Activated B cell treated with CpG ODN at 0.5 μM for 24 hours (primary cell): ENCODE data around the gene AUP1. TPM values are rescaled to one million over a fixed set of nuclear protein-coding genes. Genes with fewer than 3 reads are reported as not detected.
A peak's percentile ranks its signal among the peaks of the same experiment; 100 is the strongest.

ENCODE experiments used
- ATAC-seq: fragments of 200-7000 bp; cut with Tn5 transposase; one replicate; pipeline ENCODE4 v1.10.0; 2021; ENCODE audit warnings: low read depth, mild to moderate bottlenecking, moderate library complexity
- CTCF ChIA-PET: fragments of 350-600 bp; sonication (Branson Sonifier 250); formaldehyde crosslinking; loops from one replicate; lab custom pipeline; 2021; ENCODE audit warnings: antibody characterized with exemption; lab: Charles Lee
- POLR2A ChIA-PET: fragments of 350-600 bp; sonication (Branson Sonifier 250); formaldehyde crosslinking; loops from one replicate; lab custom pipeline; 2021; ENCODE audit warnings: antibody characterized with exemption; lab: Charles Lee
- DNase-seq: peaks from one replicate; pipeline ENCODE4 v3.0.0; 2022
- H3K27ac Mint-ChIP-seq: one replicate; pipeline ENCODE4 v1.8.0; 2020; ENCODE audit warnings: mixed read lengths
- H3K27me3 Mint-ChIP-seq: one replicate; pipeline ENCODE4 v1.8.0; 2021; ENCODE audit warnings: mixed read lengths
- H3K36me3 Mint-ChIP-seq: one replicate; pipeline ENCODE4 v1.8.0; 2021; ENCODE audit warnings: low read depth, mixed read lengths
- H3K4me1 Mint-ChIP-seq: one replicate; pipeline ENCODE4 v1.8.0; 2021; ENCODE audit warnings: mixed read lengths
- H3K4me3 Mint-ChIP-seq: one replicate; pipeline ENCODE4 v1.8.0; 2020; ENCODE audit warnings: mild to moderate bottlenecking, mixed read lengths
- H3K9me3 Mint-ChIP-seq: one replicate; pipeline ENCODE4 v1.8.0; 2020; ENCODE audit warnings: mixed read lengths
- CTCF ChIP-seq: fragments of 200-600 bp; IDR thresholded peaks from one replicate; pipeline ENCODE4 v1.8.0; 2022; ENCODE audit warnings: antibody characterized with exemption, mild to moderate bottlenecking
- intact Hi-C: fragments of 100-400 bp; cut with micrococcal nuclease; formaldehyde crosslinking; loops from one replicate; pipeline ENCODE4 v1.15.1; 2024
- total RNA-seq: library from RNA; stranded (reverse); gene quantifications from 2 replicates; pipeline ENCODE4 v1.2.3, GENCODE V29; 2022

Gene AUP1
- total RNA-seq, 1 donor from 2014 or later = 177 TPM

GRCh38 chr2:74551942-74552913 is 22.7 kb upstream of the AUP1 start:
- peak overlapping the region; percentile 42 for H3K4me3 Mint-ChIP-seq
- H3K27me3 Mint-ChIP-seq = peaks cover 17% of the 10 kb centered on the region
- peaks cover 14% of the 10 kb centered on the region for H3K36me3 Mint-ChIP-seq
- no peaks in the 10 kb centered on the region for H3K9me3 Mint-ChIP-seq
- peak overlapping the region; percentile 48 for H3K27ac Mint-ChIP-seq
- peaks cover 39% of the 10 kb centered on the region for H3K4me1 Mint-ChIP-seq
- ATAC-seq = no peak
- ChIA-PET POLR2A (interaction anchor here (0.6 to 2.3 kb wide), 5 partner anchors 13 to 45 kb away, joined by 3 to 8 read pairs (median 4); partner anchors contain the start of genes AUP1 and HTRA2), CTCF (interaction anchor here (0.6 kb wide), 1 partner anchor 19 kb away, joined by 3 read pairs; no protein-coding TSS in a partner anchor)
- intact Hi-C loops = no loop called here
- no peak for DNase-seq
- no peak for TF ChIP-seq CTCF

GRCh38 chr2:74551530-74551929 is 22.0 kb upstream of the AUP1 start:
- Mint-ChIP-seq H3K4me1 (peaks cover 39% of the 10 kb centered on the region), H3K9me3 (no peaks in the 10 kb centered on the region), H3K27ac (no peak overlapping the region), H3K36me3 (peaks cover 8% of the 10 kb centered on the region), H3K27me3 (peaks cover 19% of the 10 kb centered on the region), H3K4me3 (no peak overlapping the region)
- no peak for DNase-seq
- ATAC-seq = no peak
- POLR2A ChIA-PET = interaction anchor here (0.6 to 1.5 kb wide), 3 partner anchors 22 to 46 kb away, joined by 3 to 4 read pairs (median 3); partner anchors contain the start of genes AUP1 and HTRA2
- CTCF ChIA-PET = interaction anchor here (0.6 kb wide), 1 partner anchor 20 kb away, joined by 3 read pairs; no protein-coding TSS in a partner anchor
- intact Hi-C loops = no loop called here
- no peak for TF ChIP-seq CTCF

GRCh38 chr2:74550231-74550630 is 20.7 kb upstream of the AUP1 start:
- intact Hi-C loops = no loop called here
- ATAC-seq (no peak), DNase-seq (no peak)
- CTCF ChIA-PET = interaction anchor here (0.7 to 0.9 kb wide), 2 partner anchors 44 to 78 kb away, joined by 3 read pairs; partner anchors contain the start of gene MRPL53
- TF ChIP-seq CTCF = no peak
- Mint-ChIP-seq H3K4me1 (peaks cover 30% of the 10 kb centered on the region), H3K27ac (no peak overlapping the region), H3K36me3 (peaks cover 5% of the 10 kb centered on the region), H3K9me3 (no peaks in the 10 kb centered on the region), H3K27me3 (peaks cover 19% of the 10 kb centered on the region), H3K4me3 (peak overlapping the region; percentile 0)
- POLR2A ChIA-PET = interaction anchor here (0.9 to 1.3 kb wide), 3 partner anchors 11 to 19 kb away, joined by 3 to 5 read pairs (median 3); no protein-coding TSS in a partner anchor

- Mint-ChIP-seq H3K27ac (no peak overlapping the region), H3K9me3 (no peaks in the 10 kb centered on the region), H3K27me3 (peaks cover 19% of the 10 kb centered on the region), H3K4me3 (peak overlapping the region; percentile 80), H3K36me3 (no peaks in the 10 kb centered on the region), H3K4me1 (peaks cover 27% of the 10 kb centered on the region)
- intact Hi-C loops = no loop called here
- no peak for TF ChIP-seq CTCF
- ChIA-PET POLR2A (interaction anchor here (0.6 to 1.4 kb wide), 3 partner anchors 18 to 84 kb away, joined by 3 to 5 read pairs (median 5); partner anchors contain the start of genes AUP1 and HTRA2), CTCF (no interaction called here)
- ATAC-seq (peak; percentile 50), DNase-seq (no peak)
These were observed 19.7 kb upstream of the AUP1 start for GRCh38 chr2:74548900-74549826.
